ENCODE results near the gene CHST5. TPM values are rescaled to one million over a fixed set of nuclear protein-coding genes. Genes with fewer than 3 reads are reported as not detected.

CHST5 gene
- total RNA-seq, 1 donor from 2014 or later: 0.13 TPM

- peaks cover 2% of the 10 kb centered on the region for H3K27me3 Mint-ChIP-seq (ENCODE audit: unreplicated experiment)
- H3K36me3 Mint-ChIP-seq (ENCODE audit: low read depth, unreplicated experiment): no peaks in the 10 kb centered on the region
- TF ChIP-seq CTCF (IDR thresholded peaks at IDR 0.05; ENCODE audit: unreplicated experiment): no peak
- no peak for DNase-seq (ENCODE audit: low spot score)
- H3K4me1 Mint-ChIP-seq (ENCODE audit: unreplicated experiment): peaks cover 11% of the 10 kb centered on the region
- no peaks in the 10 kb centered on the region for H3K9me3 Mint-ChIP-seq (ENCODE audit: unreplicated experiment)
- H3K4me3 Mint-ChIP-seq (ENCODE audit: unreplicated experiment): no peak overlapping the region
- no peak overlapping the region for H3K27ac Mint-ChIP-seq (ENCODE audit: unreplicated experiment)
Measured at GRCh38 chr16:75483222-75483621, 52.7 kb downstream of the CHST5 start.

GRCh38 chr16:75482434-75483205 lies 53.3 kb downstream of the CHST5 start:
- peaks cover 2% of the 10 kb centered on the region for H3K27me3 Mint-ChIP-seq (ENCODE audit: unreplicated experiment)
- no peaks in the 10 kb centered on the region for H3K36me3 Mint-ChIP-seq (ENCODE audit: low read depth, unreplicated experiment)
- no peaks in the 10 kb centered on the region for H3K9me3 Mint-ChIP-seq (ENCODE audit: unreplicated experiment)
- H3K4me1 Mint-ChIP-seq (ENCODE audit: unreplicated experiment): peaks cover 11% of the 10 kb centered on the region
- H3K27ac Mint-ChIP-seq (ENCODE audit: unreplicated experiment): no peak overlapping the region
- DNase-seq (ENCODE audit: low spot score): no peak
- TF ChIP-seq CTCF (IDR thresholded peaks at IDR 0.05; ENCODE audit: unreplicated experiment): no peak
- no peak overlapping the region for H3K4me3 Mint-ChIP-seq (ENCODE audit: unreplicated experiment)

- H3K9me3 Mint-ChIP-seq (ENCODE audit: unreplicated experiment): no peaks in the 10 kb centered on the region
- H3K36me3 Mint-ChIP-seq (ENCODE audit: low read depth, unreplicated experiment): no peaks in the 10 kb centered on the region
- DNase-seq (ENCODE audit: low spot score): no peak
- H3K4me1 Mint-ChIP-seq (ENCODE audit: unreplicated experiment): peaks cover 7% of the 10 kb centered on the region
- TF ChIP-seq CTCF (IDR thresholded peaks at IDR 0.05; ENCODE audit: unreplicated experiment): no peak
- H3K4me3 Mint-ChIP-seq (ENCODE audit: unreplicated experiment): peak overlapping the region; percentile 63
- H3K27ac Mint-ChIP-seq (ENCODE audit: unreplicated experiment): no peak overlapping the region
- peaks cover 2% of the 10 kb centered on the region for H3K27me3 Mint-ChIP-seq (ENCODE audit: unreplicated experiment)
Measured at GRCh38 chr16:75481475-75481874, 54.4 kb downstream of the CHST5 start.

- no peak for DNase-seq (ENCODE audit: low spot score)
- H3K36me3 Mint-ChIP-seq (ENCODE audit: low read depth, unreplicated experiment): no peaks in the 10 kb centered on the region
- no peak overlapping the region for H3K4me3 Mint-ChIP-seq (ENCODE audit: unreplicated experiment)
- H3K27ac Mint-ChIP-seq (ENCODE audit: unreplicated experiment): no peak overlapping the region
- TF ChIP-seq CTCF (IDR thresholded peaks at IDR 0.05; ENCODE audit: unreplicated experiment): no peak
- no peaks in the 10 kb centered on the region for H3K4me1 Mint-ChIP-seq (ENCODE audit: unreplicated experiment)
- H3K9me3 Mint-ChIP-seq (ENCODE audit: unreplicated experiment): no peaks in the 10 kb centered on the region
- no peaks in the 10 kb centered on the region for H3K27me3 Mint-ChIP-seq (ENCODE audit: unreplicated experiment)
Measured at GRCh38 chr16:75479421-75479990, 56.4 kb downstream of the CHST5 start.

Other genes with a start within 250 kb of the CHST5 start
- gene CFDP1, start 102.6 kb downstream of the CHST5 start, total RNA-seq (ENCODE audit: unreplicated experiment): 65.7 TPM
- gene TMEM170A, start 71.4 kb downstream of the CHST5 start, total RNA-seq (ENCODE audit: unreplicated experiment): 38.0 TPM
- gene CHST6, start 40.7 kb downstream of the CHST5 start, total RNA-seq (ENCODE audit: unreplicated experiment): 5.3 TPM
- gene TMEM231, start 20.1 kb upstream of the CHST5 start, total RNA-seq (ENCODE audit: unreplicated experiment): 14.5 TPM
- 222 TPM for gene GABARAPL2, start 30.3 kb upstream of the CHST5 start, total RNA-seq (ENCODE audit: unreplicated experiment)
- 137 TPM for gene ADAT1, start 87.2 kb upstream of the CHST5 start, total RNA-seq (ENCODE audit: unreplicated experiment)
- gene KARS1, start 111.6 kb upstream of the CHST5 start, total RNA-seq (ENCODE audit: unreplicated experiment): 161 TPM
- 48.0 TPM for gene TERF2IP, start 111.7 kb upstream of the CHST5 start, total RNA-seq (ENCODE audit: unreplicated experiment)
- not detected for gene CPHXL2, start 140.9 kb upstream of the CHST5 start, total RNA-seq (ENCODE audit: unreplicated experiment)
- not detected for gene DUXB, start 165.4 kb upstream of the CHST5 start, total RNA-seq (ENCODE audit: unreplicated experiment)
- not detected for gene CPHXL, start 190.4 kb upstream of the CHST5 start, total RNA-seq (ENCODE audit: unreplicated experiment)